HFFc6 (cell line): Measurements from ENCODE around the gene KCNJ16. TPM values are rescaled to one million over a fixed set of nuclear protein-coding genes. Genes with fewer than 3 reads are reported as not detected.

Source experiments
- DNase-seq: peaks from one replicate; pipeline ENCODE4 v3.0.0-alpha.2; 2018
- H3K27ac Mint-ChIP-seq: 2 replicates; pipeline ENCODE4 v1.8.0; 2020; ENCODE audit warnings: mild to moderate bottlenecking, mixed read lengths
- H3K27me3 Mint-ChIP-seq: 2 replicates; pipeline ENCODE4 v1.8.0; 2021; ENCODE audit warnings: mild to moderate bottlenecking, moderate library complexity, mixed read lengths; ENCODE audit not compliant: insufficient read depth
- H3K36me3 Mint-ChIP-seq: 2 replicates; pipeline ENCODE4 v1.8.0; 2021; ENCODE audit warnings: low read depth, mixed read lengths
- H3K4me1 Mint-ChIP-seq: 2 replicates; pipeline ENCODE4 v1.8.0; 2020; ENCODE audit warnings: low read depth, mixed read lengths
- H3K4me3 Mint-ChIP-seq: 2 replicates; pipeline ENCODE4 v1.8.0; 2020; ENCODE audit warnings: mild to moderate bottlenecking, moderate library complexity, mixed read lengths
- H3K9me3 Mint-ChIP-seq: 2 replicates; pipeline ENCODE4 v1.8.0; 2020; ENCODE audit warnings: mild to moderate bottlenecking, mixed read lengths
- CTCF ChIP-seq: fragments of 200-600 bp; sonication (generic); IDR thresholded peaks from 2 replicates; pipeline ENCODE4 v1.5.0; 2021; ENCODE audit warnings: antibody characterized with exemption, mild to moderate bottlenecking
- total RNA-seq, 6 experiments: library from RNA; stranded (reverse); fragmentation: NEBNext Ultra II Directional; extraction: Animal tissue kit (Norgen Biotek cat#: 25700); gene quantifications; 2 replicates in 1 of 6; 3 replicates in 5 of 6; pipeline ENCODE4 v1.2.3, GENCODE V29; 2021

KCNJ16 gene
- total RNA-seq, 6 experiments from 2014 or later = not detected

- peaks cover 21% of the 10 kb centered on the region for H3K4me1 Mint-ChIP-seq
- H3K4me3 Mint-ChIP-seq = no peak overlapping the region
- H3K9me3 Mint-ChIP-seq = no peaks in the 10 kb centered on the region
- no peak overlapping the region for H3K27ac Mint-ChIP-seq
- no peaks in the 10 kb centered on the region for H3K36me3 Mint-ChIP-seq
- DNase-seq = no peak
- no peak for TF ChIP-seq CTCF
- no peaks in the 10 kb centered on the region; the same call in 1 of the 2 replicates for H3K27me3 Mint-ChIP-seq
Observed at GRCh38 chr17:70098030-70098429, 23.0 kb downstream of the KCNJ16 start.

DNA sequence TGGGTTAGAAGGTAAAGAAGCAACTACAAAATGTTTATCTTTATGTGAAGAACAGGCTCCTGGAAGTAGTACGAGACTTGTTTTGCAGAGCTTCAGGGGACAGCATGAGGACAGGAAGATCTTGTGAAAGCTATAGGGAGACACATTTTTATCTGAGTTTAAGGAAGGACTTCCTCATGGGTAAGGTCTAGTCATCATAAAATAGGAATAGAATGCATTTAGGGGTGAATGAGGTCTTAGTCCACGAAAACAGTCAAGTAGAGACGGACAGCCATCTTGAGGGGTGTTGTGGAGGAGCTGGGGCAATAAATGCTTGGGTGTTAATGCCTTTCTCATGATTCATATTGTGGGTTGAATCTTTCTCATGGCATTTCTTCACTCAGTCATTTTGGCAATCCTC is 24.3 kb downstream of the KCNJ16 start:
- Mint-ChIP-seq H3K36me3 (no peaks in the 10 kb centered on the region), H3K27ac (no peak overlapping the region), H3K27me3 (no peaks in the 10 kb centered on the region), H3K4me1 (peaks cover 21% of the 10 kb centered on the region), H3K4me3 (no peak overlapping the region), H3K9me3 (no peaks in the 10 kb centered on the region)
- no peak for TF ChIP-seq CTCF
- no peak for DNase-seq

- Mint-ChIP-seq H3K27me3 (no peaks in the 10 kb centered on the region), H3K9me3 (no peaks in the 10 kb centered on the region), H3K4me1 (peaks cover 22% of the 10 kb centered on the region), H3K27ac (no peak overlapping the region), H3K4me3 (no peak overlapping the region; the same call in 1 of the 2 replicates), H3K36me3 (no peaks in the 10 kb centered on the region)
- TF ChIP-seq CTCF = no peak
- DNase-seq = no peak
Observed at GRCh38 chr17:70099884-70100283, 24.9 kb downstream of the KCNJ16 start.

GRCh38 chr17:70100983-70101382 is 26.0 kb downstream of the KCNJ16 start:
- peaks cover 28% of the 10 kb centered on the region for H3K4me1 Mint-ChIP-seq
- H3K9me3 Mint-ChIP-seq = no peaks in the 10 kb centered on the region
- H3K36me3 Mint-ChIP-seq = no peaks in the 10 kb centered on the region
- H3K27ac Mint-ChIP-seq = no peak overlapping the region
- no peak for DNase-seq
- peak; percentile 28; the same call in 1 of the 2 replicates for TF ChIP-seq CTCF
- H3K27me3 Mint-ChIP-seq = no peaks in the 10 kb centered on the region
- no peak overlapping the region for H3K4me3 Mint-ChIP-seq

- H3K27ac Mint-ChIP-seq = no peak overlapping the region
- H3K36me3 Mint-ChIP-seq = no peaks in the 10 kb centered on the region
- no peak overlapping the region for H3K4me3 Mint-ChIP-seq
- TF ChIP-seq CTCF = no peak
- no peaks in the 10 kb centered on the region for H3K9me3 Mint-ChIP-seq
- no peak for DNase-seq
- H3K4me1 Mint-ChIP-seq = peaks cover 34% of the 10 kb centered on the region
- no peaks in the 10 kb centered on the region; the same call in 1 of the 2 replicates for H3K27me3 Mint-ChIP-seq
Observed at GRCh38 chr17:70102531-70102930, 27.5 kb downstream of the KCNJ16 start.
